Trophoblast cell (in vitro differentiated cells and primary cell): Measurements from ENCODE around the gene SEZ6.

Source experiments
- DNase-seq, 2 donors: peaks; one replicate each; pipeline ENCODE4 v3.0.0-alpha.2; 2016
- H2AFZ ChIP-seq: 2 replicates; pipeline ENCODE4 v1.6.1; 2013; ENCODE audit warnings: low read length, moderate library complexity, mild to moderate bottlenecking; ENCODE audit not compliant: insufficient read depth, poor library complexity
- H2AK5ac ChIP-seq: 2 replicates; pipeline ENCODE4 v1.6.1; 2013; ENCODE audit warnings: mild to moderate bottlenecking, low read length
- H2BK120ac ChIP-seq: 2 replicates; pipeline ENCODE4 v1.6.1; 2013; ENCODE audit warnings: low read length, mild to moderate bottlenecking, moderate library complexity; ENCODE audit not compliant: insufficient read depth, poor library complexity
- H2BK12ac ChIP-seq: 2 replicates; pipeline ENCODE4 v1.6.1; 2013; ENCODE audit warnings: mild to moderate bottlenecking, low read length, moderate library complexity
- H2BK5ac ChIP-seq: 2 replicates; pipeline ENCODE4 v1.6.1; 2013; ENCODE audit warnings: low read length, low read depth, moderate library complexity, mild to moderate bottlenecking; ENCODE audit not compliant: poor library complexity
- H3K14ac ChIP-seq: 2 replicates; pipeline ENCODE4 v1.6.1; 2013; ENCODE audit warnings: mild to moderate bottlenecking, low read length
- H3K18ac ChIP-seq: 2 replicates; pipeline ENCODE4 v1.6.1; 2013; ENCODE audit warnings: mild to moderate bottlenecking, low read length
- H3K23ac ChIP-seq: 2 replicates; pipeline ENCODE4 v1.6.1; 2013; ENCODE audit warnings: low read length
- H3K27ac ChIP-seq: 2 replicates; pipeline ENCODE4 v1.5.1; 2013; ENCODE audit warnings: low read depth, mild to moderate bottlenecking, inconsistent platforms, low read length, moderate library complexity
- H3K27me3 ChIP-seq: 2 replicates; pipeline ENCODE4 v1.6.1; 2013; ENCODE audit warnings: inconsistent platforms, mild to moderate bottlenecking, low read length, moderate library complexity; ENCODE audit not compliant: insufficient read depth
- H3K36me3 ChIP-seq, 2 experiments: 1 replicate in 1 of 2; 2 replicates in 1 of 2; pipeline ENCODE4 v1.6.1; 2013; ENCODE audit warnings: low read length in 2 of 2, mild to moderate bottlenecking in 2 of 2, moderate library complexity in 1 of 2; ENCODE audit not compliant: insufficient read depth in 2 of 2, control insufficient read depth in 1 of 2
- H3K4ac ChIP-seq: 2 replicates; pipeline ENCODE4 v1.6.1; 2013; ENCODE audit warnings: low read depth, mild to moderate bottlenecking, low read length, moderate library complexity
- H3K4me1 ChIP-seq, 2 experiments: 1 replicate in 1 of 2; 2 replicates in 1 of 2; pipeline ENCODE4 v1.6.1; 2013; ENCODE audit warnings: low read length in 2 of 2, mild to moderate bottlenecking in 2 of 2, moderate library complexity in 1 of 2; ENCODE audit not compliant: insufficient read depth in 2 of 2, control insufficient read depth in 1 of 2
- H3K4me2 ChIP-seq: 2 replicates; pipeline ENCODE4 v1.6.1; 2013; ENCODE audit warnings: inconsistent platforms, mild to moderate bottlenecking, low read length, moderate library complexity
- H3K4me3 ChIP-seq: 2 replicates; pipeline ENCODE4 v1.5.1; 2013; ENCODE audit warnings: mild to moderate bottlenecking, low read depth, low read length, inconsistent platforms
- H3K79me1 ChIP-seq: one replicate; pipeline ENCODE4 v1.6.1; 2013; ENCODE audit warnings: low read length
- H3K79me2 ChIP-seq: 2 replicates; pipeline ENCODE4 v1.6.1; 2013; ENCODE audit warnings: low read length, mild to moderate bottlenecking; ENCODE audit not compliant: control insufficient read depth, insufficient read depth, poor library complexity
- H3K9ac ChIP-seq: 2 replicates; pipeline ENCODE4 v1.6.1; 2013; ENCODE audit warnings: mild to moderate bottlenecking, low read length
- H3K9me3 ChIP-seq: 2 replicates; pipeline ENCODE4 v1.6.1; 2013; ENCODE audit warnings: low read depth, mild to moderate bottlenecking, control low read depth, inconsistent platforms, low read length; ENCODE audit not compliant: insufficient read depth
- H4K12ac ChIP-seq: 2 replicates; pipeline ENCODE4 v1.6.1; 2013; ENCODE audit warnings: low read depth, mild to moderate bottlenecking, low read length, moderate library complexity
- H4K8ac ChIP-seq: 2 replicates; pipeline ENCODE4 v1.6.1; 2013; ENCODE audit warnings: low read depth, mild to moderate bottlenecking, low read length, moderate library complexity
- H4K91ac ChIP-seq: one replicate; pipeline ENCODE4 v1.6.1; 2013; ENCODE audit warnings: low read depth, mild to moderate bottlenecking, low read length, moderate library complexity
- WGBS: extraction: QIAGEN DNeasy Blood & Tissue Kit; methylation state at CpG from one replicate; pipeline ENCODE4 v1.1.7; 2013; ENCODE audit warnings: missing lambda C conversion rate; ENCODE audit not compliant: insufficient read length, insufficient coverage; ENCODE audit errors: extremely low coverage; 5-methylcytosine and 5-hydroxymethylcytosine counted together

Gene SEZ6

GRCh38 chr17:28906276-28906675 lies 99.6 kb downstream of the SEZ6 start:
- Histone ChIP-seq H3K79me2 (peaks cover 7% of the 10 kb centered on the region), H3K36me3 (peaks cover 43 to 51% of the 10 kb centered on the region in 2 experiments), H3K4me1 (peaks cover 9 to 10% of the 10 kb centered on the region in 2 experiments), H2BK5ac (no peak overlapping the region), H3K79me1 (peaks cover 5% of the 10 kb centered on the region), H4K91ac (no peak overlapping the region), H3K4me2 (no peak overlapping the region), H3K4ac (no peak overlapping the region), H3K27ac (no peak overlapping the region), H4K12ac (no peak overlapping the region), H3K14ac (no peak overlapping the region), H2AK5ac (no peak overlapping the region), H3K4me3 (no peak overlapping the region), H3K18ac (no peak overlapping the region), H3K9ac (no peak overlapping the region), H2BK12ac (no peak overlapping the region), H3K23ac (no peak overlapping the region), H4K8ac (no peak overlapping the region), H2BK120ac (no peak overlapping the region), H3K9me3 (peaks cover 4% of the 10 kb centered on the region), H3K27me3 (no peaks in the 10 kb centered on the region), H2AFZ (no peak overlapping the region)
- DNase-seq = no peak
- WGBS = no CpG with 5 or more reads among the region's 9 CpGs
